Heart left ventricle (tissue), 13 donors: ENCODE data around the gene C14orf132.

Source experiments
- POLR2A ChIP-seq, 2 donors: fragments of 450-650 bp; IDR thresholded peaks; one replicate each; pipeline ENCODE4 v1.6.1; 2017; ENCODE audit warnings: antibody characterized with exemption in 2 of 2, mild to moderate bottlenecking in 2 of 2, moderate library complexity in 2 of 2
- TF ChIP-seq, protein P1 (sequence below), 12 donors: fragments of 200-600 bp; sonication (generic) in 4 of 12; IDR thresholded peaks; one replicate each; pipeline versions ENCODE4 v1.5.0 to v1.8.0; 2018 to 2022; ENCODE audit warnings: antibody characterized with exemption in 12 of 12, mild to moderate bottlenecking in 5 of 12
- donor health status: ischemic (EF 13 %, LVEDD 7.1; RV severe dilation, severe dysfunction).
- donor health status: DM: no; HTN: yes; CAD: no.
- donor health status: DM: no; HTN: no; CAD: no.
- donor health status: ischemic (EF 25% LVEDD 6.9; RV normal size, moderate dysfunction).
- donor health status: ischemic (EF 25% LVEDD 5.7; RV mildly dilated, moderate dysfunction).
- donor health status: ischemic (EF 35%, LVEDD 5.7; RV mildly dilated, moderate dysfunction).
- donor health status: nonischemic (EF 11% LVEDD 7.7; RV severe dilation, severe dysfunction).
- donor health status: DM: yes; HTN: yes; CAD: no.
- donor health status: PGD.
- donor health status: ischemic (EF 29% LVEDD 5.4; RV normal size, mild dysfunction).
- donor health status: nonischemic (EF 23%, LVEDD 6.1; RV moderate dilation, normal function).

DNA sequence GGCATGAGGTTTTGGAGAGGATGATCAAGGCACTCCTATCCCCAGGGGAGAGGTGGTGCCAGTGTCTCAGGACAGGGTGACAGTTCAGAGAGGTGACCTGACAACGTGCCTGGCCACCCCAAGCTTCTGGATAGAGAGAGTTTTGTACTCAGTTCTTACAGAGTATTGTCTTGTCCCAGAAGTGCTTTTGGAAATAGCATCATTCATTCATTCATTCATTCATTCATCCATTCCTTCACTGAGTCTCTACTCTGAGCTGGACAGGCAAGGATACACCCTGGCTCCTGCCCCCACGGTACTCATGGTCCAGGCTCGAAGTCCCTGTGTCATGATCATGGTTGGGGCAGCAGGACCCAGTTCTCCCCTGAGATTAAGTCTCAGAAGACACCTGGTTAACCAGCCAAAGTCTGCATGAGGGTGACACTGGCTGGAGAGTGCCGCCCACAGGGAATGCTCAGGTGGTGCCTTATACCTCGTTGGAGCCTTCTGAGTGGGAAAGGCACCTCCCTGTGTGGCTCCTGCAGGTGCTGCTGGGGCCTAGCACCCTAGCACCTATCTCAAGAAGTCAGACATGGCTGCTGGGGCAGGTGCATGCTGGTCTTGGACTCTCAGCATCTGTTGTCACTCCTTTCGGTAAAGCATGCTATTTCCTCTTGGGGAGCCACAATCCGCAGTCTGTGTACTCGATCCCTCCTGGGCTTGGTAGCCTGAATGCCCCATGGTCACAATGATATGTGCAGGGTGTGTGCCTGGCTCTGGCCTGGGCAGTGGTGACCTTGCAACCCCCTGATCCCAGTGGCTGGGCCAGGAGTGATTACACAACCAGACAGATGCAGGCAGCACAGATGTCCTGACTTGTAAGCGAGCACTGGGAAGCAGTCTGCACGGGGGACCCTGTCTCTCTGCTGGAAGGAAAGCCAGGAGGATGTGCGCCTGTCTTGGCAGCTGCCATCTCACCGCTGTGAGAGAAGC lies 57.8 kb downstream of the C14orf132 start:
- TF ChIP-seq POLR2A (IDR thresholded peaks at IDR 0.05): no peak
- TF ChIP-seq, protein P1, sequence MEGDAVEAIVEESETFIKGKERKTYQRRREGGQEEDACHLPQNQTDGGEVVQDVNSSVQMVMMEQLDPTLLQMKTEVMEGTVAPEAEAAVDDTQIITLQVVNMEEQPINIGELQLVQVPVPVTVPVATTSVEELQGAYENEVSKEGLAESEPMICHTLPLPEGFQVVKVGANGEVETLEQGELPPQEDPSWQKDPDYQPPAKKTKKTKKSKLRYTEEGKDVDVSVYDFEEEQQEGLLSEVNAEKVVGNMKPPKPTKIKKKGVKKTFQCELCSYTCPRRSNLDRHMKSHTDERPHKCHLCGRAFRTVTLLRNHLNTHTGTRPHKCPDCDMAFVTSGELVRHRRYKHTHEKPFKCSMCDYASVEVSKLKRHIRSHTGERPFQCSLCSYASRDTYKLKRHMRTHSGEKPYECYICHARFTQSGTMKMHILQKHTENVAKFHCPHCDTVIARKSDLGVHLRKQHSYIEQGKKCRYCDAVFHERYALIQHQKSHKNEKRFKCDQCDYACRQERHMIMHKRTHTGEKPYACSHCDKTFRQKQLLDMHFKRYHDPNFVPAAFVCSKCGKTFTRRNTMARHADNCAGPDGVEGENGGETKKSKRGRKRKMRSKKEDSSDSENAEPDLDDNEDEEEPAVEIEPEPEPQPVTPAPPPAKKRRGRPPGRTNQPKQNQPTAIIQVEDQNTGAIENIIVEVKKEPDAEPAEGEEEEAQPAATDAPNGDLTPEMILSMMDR (IDR thresholded peaks at IDR 0.05): no peak
